ENCODE results near the gene CHERP. TPM values are rescaled to one million over a fixed set of nuclear protein-coding genes. Genes with fewer than 3 reads are reported as not detected.

CHERP gene
- total and polyA plus RNA-seq, 2 of the 13 experiments (the other 11 are each of a cell fraction or from before 2014, with no cell fraction given): 4.3 to 5.4 TPM

DNA sequence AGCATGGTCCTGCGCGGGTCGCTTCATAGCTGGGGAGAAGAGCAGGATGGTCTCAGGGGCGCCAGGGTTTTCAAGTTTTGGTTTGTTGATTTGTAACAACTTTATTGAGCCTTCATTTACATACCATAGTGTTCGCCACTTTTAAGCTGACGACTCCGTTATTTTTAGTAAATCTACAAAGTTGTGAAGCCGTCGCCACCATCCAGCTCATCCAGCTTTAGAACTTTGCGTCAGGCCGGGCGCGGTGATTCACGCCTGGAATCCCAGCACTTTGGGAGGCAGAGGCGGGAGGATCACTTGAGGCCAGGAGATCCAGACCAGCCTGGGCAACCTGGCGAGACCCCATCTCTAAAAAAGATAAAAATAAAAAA, 45.6 kb downstream of the CHERP start (continued):
- TF ChIP-seq, protein P1, sequence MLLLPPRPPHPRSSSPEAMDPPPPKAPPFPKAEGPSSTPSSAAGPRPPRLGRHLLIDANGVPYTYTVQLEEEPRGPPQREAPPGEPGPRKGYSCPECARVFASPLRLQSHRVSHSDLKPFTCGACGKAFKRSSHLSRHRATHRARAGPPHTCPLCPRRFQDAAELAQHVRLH (CRISPR knock-in tag; IDR thresholded peaks at IDR 0.05; ENCODE audit: borderline replicate concordance, low read depth): no peak
- TF ChIP-seq SIX4 (CRISPR knock-in tag; IDR thresholded peaks at IDR 0.05) (no peak), ZNF543 (CRISPR knock-in tag; IDR thresholded peaks at IDR 0.05) (0 out of 2 replicates have a peak, but pooled peaks have one; percentile 4), U2AF1 (optimal IDR thresholded peaks at IDR 0.05; ENCODE audit: low read depth, low read length) (no peak), LCORL (IDR thresholded peaks at IDR 0.05) (no peak), LCORL (CRISPR knock-in tag; IDR thresholded peaks at IDR 0.05) (peak; percentile 2; the same call in 1 of the 2 replicates), SNRNP70 (IDR thresholded peaks at IDR 0.05; ENCODE audit: low read depth, low read length) (no peak), TCF12 (IDR thresholded peaks at IDR 0.05) (no peak), TCF12 (CRISPR knock-in tag; IDR thresholded peaks at IDR 0.05) (0 out of 2 replicates have a peak, but pooled peaks have one; percentile 4), BRD4 (CRISPR knock-in tag; IDR thresholded peaks at IDR 0.05) (no peak), PAWR (CRISPR knock-in tag; IDR thresholded peaks at IDR 0.05; ENCODE audit: borderline replicate concordance) (no peak), NCOA2 (CRISPR knock-in tag; IDR thresholded peaks at IDR 0.05) (no peak), ZNF350 (CRISPR knock-in tag; IDR thresholded peaks at IDR 0.05; ENCODE audit: borderline replicate concordance, low read depth) (0 out of 2 replicates have a peak, but pooled peaks have one; percentile 2), RELA (CRISPR knock-in tag; IDR thresholded peaks at IDR 0.05) (no peak)
- TF ChIP-seq, protein P2, sequence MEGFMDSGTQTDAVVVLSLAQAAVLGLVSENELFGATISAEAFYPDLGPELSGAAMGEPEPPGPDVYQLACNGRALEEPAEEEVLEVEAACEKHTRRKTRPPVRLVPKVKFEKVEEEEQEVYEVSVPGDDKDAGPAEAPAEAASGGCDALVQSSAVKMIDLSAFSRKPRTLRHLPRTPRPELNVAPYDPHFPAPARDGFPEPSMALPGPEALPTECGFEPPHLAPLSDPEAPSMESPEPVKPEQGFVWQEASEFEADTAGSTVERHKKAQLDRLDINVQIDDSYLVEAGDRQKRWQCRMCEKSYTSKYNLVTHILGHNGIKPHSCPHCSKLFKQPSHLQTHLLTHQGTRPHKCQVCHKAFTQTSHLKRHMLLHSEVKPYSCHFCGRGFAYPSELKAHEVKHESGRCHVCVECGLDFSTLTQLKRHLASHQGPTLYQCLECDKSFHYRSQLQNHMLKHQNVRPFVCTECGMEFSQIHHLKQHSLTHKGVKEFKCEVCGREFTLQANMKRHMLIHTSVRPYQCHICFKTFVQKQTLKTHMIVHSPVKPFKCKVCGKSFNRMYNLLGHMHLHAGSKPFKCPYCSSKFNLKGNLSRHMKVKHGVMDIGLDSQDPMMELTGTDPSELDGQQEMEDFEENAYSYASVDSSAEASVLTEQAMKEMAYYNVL (CRISPR knock-in tag; IDR thresholded peaks at IDR 0.05; ENCODE audit: borderline replicate concordance): no peak
- TF ChIP-seq, protein P3, sequence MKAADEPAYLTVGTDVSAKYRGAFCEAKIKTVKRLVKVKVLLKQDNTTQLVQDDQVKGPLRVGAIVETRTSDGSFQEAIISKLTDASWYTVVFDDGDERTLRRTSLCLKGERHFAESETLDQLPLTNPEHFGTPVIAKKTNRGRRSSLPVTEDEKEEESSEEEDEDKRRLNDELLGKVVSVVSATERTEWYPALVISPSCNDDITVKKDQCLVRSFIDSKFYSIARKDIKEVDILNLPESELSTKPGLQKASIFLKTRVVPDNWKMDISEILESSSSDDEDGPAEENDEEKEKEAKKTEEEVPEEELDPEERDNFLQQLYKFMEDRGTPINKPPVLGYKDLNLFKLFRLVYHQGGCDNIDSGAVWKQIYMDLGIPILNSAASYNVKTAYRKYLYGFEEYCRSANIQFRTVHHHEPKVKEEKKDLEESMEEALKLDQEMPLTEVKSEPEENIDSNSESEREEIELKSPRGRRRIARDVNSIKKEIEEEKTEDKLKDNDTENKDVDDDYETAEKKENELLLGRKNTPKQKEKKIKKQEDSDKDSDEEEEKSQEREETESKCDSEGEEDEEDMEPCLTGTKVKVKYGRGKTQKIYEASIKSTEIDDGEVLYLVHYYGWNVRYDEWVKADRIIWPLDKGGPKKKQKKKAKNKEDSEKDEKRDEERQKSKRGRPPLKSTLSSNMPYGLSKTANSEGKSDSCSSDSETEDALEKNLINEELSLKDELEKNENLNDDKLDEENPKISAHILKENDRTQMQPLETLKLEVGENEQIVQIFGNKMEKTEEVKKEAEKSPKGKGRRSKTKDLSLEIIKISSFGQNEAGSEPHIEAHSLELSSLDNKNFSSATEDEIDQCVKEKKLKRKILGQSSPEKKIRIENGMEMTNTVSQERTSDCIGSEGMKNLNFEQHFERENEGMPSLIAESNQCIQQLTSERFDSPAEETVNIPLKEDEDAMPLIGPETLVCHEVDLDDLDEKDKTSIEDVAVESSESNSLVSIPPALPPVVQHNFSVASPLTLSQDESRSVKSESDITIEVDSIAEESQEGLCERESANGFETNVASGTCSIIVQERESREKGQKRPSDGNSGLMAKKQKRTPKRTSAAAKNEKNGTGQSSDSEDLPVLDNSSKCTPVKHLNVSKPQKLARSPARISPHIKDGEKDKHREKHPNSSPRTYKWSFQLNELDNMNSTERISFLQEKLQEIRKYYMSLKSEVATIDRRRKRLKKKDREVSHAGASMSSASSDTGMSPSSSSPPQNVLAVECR (CRISPR knock-in tag; IDR thresholded peaks at IDR 0.05; ENCODE audit: borderline replicate concordance): 0 out of 2 replicates have a peak, but pooled peaks have one; percentile 1
- TF ChIP-seq, protein P4, sequence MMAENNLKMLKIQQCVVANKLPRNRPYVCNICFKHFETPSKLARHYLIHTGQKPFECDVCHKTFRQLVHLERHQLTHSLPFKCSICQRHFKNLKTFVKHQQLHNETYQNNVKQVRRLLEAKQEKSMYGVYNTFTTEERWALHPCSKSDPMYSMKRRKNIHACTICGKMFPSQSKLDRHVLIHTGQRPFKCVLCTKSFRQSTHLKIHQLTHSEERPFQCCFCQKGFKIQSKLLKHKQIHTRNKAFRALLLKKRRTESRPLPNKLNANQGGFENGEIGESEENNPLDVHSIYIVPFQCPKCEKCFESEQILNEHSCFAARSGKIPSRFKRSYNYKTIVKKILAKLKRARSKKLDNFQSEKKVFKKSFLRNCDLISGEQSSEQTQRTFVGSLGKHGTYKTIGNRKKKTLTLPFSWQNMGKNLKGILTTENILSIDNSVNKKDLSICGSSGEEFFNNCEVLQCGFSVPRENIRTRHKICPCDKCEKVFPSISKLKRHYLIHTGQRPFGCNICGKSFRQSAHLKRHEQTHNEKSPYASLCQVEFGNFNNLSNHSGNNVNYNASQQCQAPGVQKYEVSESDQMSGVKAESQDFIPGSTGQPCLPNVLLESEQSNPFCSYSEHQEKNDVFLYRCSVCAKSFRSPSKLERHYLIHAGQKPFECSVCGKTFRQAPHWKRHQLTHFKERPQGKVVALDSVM (CRISPR knock-in tag; IDR thresholded peaks at IDR 0.05): peak; percentile 88
- TF ChIP-seq, protein P5, sequence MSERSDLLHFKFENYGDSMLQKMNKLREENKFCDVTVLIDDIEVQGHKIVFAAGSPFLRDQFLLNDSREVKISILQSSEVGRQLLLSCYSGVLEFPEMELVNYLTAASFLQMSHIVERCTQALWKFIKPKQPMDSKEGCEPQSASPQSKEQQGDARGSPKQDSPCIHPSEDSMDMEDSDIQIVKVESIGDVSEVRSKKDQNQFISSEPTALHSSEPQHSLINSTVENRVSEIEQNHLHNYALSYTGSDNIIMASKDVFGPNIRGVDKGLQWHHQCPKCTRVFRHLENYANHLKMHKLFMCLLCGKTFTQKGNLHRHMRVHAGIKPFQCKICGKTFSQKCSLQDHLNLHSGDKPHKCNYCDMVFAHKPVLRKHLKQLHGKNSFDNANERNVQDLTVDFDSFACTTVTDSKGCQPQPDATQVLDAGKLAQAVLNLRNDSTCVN (CRISPR knock-in tag; IDR thresholded peaks at IDR 0.05; ENCODE audit: borderline replicate concordance): no peak
- TF ChIP-seq, protein P6, sequence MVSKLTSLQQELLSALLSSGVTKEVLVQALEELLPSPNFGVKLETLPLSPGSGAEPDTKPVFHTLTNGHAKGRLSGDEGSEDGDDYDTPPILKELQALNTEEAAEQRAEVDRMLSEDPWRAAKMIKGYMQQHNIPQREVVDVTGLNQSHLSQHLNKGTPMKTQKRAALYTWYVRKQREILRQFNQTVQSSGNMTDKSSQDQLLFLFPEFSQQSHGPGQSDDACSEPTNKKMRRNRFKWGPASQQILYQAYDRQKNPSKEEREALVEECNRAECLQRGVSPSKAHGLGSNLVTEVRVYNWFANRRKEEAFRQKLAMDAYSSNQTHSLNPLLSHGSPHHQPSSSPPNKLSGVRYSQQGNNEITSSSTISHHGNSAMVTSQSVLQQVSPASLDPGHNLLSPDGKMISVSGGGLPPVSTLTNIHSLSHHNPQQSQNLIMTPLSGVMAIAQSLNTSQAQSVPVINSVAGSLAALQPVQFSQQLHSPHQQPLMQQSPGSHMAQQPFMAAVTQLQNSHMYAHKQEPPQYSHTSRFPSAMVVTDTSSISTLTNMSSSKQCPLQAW (CRISPR knock-in tag; IDR thresholded peaks at IDR 0.05): no peak

Data from HepG2 (cell line).